22Rv1 (cell line): ENCODE data around the gene TMEM54.

ENCODE experiments used
- H3K27ac ChIP-seq: fragments of 450-650 bp; 2 replicates; pipeline ENCODE4 v1.5.1; 2017
- CTCF ChIP-seq: fragments of 450-650 bp; IDR thresholded peaks from 2 replicates; pipeline ENCODE4 v1.5.1; 2017; ENCODE audit warnings: mild to moderate bottlenecking
- ZFX ChIP-seq: fragments of 450-650 bp; IDR thresholded peaks from 2 replicates; pipeline ENCODE4 v1.6.1; 2017; ENCODE audit warnings: antibody characterized with exemption, borderline replicate concordance

TMEM54 gene

DNA sequence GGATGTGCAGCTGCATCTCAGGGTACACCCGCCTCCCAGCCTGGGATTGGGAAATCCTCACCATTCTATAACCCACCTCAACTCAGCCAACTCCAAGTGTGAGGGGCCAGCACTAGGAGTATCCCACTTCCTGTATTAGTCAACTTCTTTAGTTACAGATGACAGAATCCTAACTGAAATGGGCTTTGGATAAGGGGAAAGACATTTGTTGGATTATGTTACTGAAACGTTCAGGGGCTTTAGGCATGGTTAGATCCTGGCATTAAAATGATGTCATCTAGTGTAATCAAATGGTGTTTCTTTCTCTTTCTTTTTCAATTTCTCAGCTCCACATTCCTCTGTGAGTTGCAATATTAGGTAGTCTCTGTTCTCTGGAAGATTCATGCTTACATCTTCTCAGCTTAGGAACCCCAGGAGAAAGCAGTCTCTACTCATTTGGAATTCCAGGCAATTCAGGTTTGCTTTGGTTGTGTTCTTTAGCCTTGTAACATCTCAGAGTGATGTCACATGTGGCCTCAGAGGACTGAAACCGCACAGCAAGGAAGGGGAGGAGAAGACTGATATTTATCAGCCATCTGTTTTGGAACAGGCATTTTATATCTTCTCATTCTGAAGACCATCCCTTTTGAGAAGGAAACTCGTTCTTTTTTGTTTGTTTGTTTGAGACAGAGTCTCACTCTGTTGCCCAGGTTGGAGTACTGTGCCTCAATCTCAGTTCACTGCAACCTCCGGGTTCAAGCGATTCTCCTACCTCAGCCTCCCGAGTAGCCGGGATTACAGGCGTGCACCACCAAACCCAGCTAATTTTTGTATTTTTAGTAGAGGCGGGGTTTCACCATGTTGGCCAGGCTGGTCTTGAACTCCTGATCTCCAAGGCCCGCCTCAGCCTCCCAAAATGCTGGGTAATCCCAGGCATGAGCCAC lies 18.9 kb upstream of the TMEM54 start:
- no peak overlapping the region for H3K27ac ChIP-seq

GRCh38 chr1:32918179-32918578 lies 17.0 kb upstream of the TMEM54 start:
- H3K27ac ChIP-seq, result no peak overlapping the region
- TF ChIP-seq CTCF (no peak), ZFX (no peak)

More for the DNA sequence above, 18.9 kb upstream of the TMEM54 start:
- TF ChIP-seq ZFX, result no peak
- no peak for TF ChIP-seq CTCF

DNA sequence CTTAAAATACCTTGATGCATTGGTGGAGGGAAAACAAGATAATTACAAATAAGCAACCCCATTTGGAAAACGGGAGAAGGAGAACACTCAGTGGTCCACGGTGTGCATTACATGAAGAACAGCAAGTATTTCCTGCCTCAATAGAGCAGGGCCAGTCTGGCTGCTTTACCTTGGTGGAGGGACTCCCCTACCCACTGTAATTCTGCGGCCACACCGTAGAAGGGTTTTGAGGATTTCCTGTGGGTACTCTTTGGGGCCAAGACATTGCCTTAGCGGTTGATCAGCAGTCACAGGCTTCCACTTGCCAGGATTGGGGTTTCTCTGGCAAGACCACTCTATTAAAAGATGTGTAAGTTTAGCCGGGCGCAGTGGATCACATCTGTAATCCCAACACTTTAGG lies 16.3 kb upstream of the TMEM54 start:
- TF ChIP-seq CTCF, result no peak
- TF ChIP-seq ZFX, result no peak
- H3K27ac ChIP-seq, result no peak overlapping the region

- H3K27ac ChIP-seq, result no peak overlapping the region
- TF ChIP-seq ZFX, result no peak
- TF ChIP-seq CTCF, result no peak
Measured at GRCh38 chr1:32915766-32916706, 14.8 kb upstream of the TMEM54 start.

- no peak overlapping the region for H3K27ac ChIP-seq
- TF ChIP-seq ZFX (no peak), CTCF (no peak)
Measured at GRCh38 chr1:32910319-32910718, 9.1 kb upstream of the TMEM54 start.

GRCh38 chr1:32907435-32907834 lies 6.2 kb upstream of the TMEM54 start:
- peak overlapping the region; percentile 89 for H3K27ac ChIP-seq
- TF ChIP-seq ZFX, result no peak
- TF ChIP-seq CTCF, result no peak
